Uterine smooth muscle cell (primary cell): ENCODE measurements around the gene NLRP14. TPM values are rescaled to one million over a fixed set of nuclear protein-coding genes. Genes with fewer than 3 reads are reported as not detected.

Source experiments
- total RNA-seq: library from RNA; depleted of rRNA; stranded (reverse); fragments of >200 nt; gene quantifications from 2 replicates; pipeline ENCODE4 v1.2.3, GENCODE V29; 2014

NLRP14 gene
- 0.50 and 0.66 TPM in 2 replicates for total RNA-seq

GRCh38 chr11:7020183-7020917 is at the start of gene NLRP14, which contains the start of gene ZNF214:
Gene NLRP14, plus strand, starts transcription at chr11:7020479. Its CDS starts 18,108 bp downstream, at chr11:7038587.
Gene ZNF214, minus strand, starts transcription at chr11:7020346. Its CDS starts 17,511 bp downstream, at chr11:7002835.

GRCh38 chr11:7088921-7089320 is 68.6 kb downstream of the NLRP14 start, which contains the start of gene RBMXL2:
Gene RBMXL2, plus strand, starts transcription at chr11:7088998. Its CDS starts 123 bp downstream, at chr11:7089121.

Other genes with a start within 250 kb of the NLRP14 start
- 0.12 and 0.55 TPM in 2 replicates for gene OR2AG2, start 248.5 kb upstream of the NLRP14 start, total RNA-seq
- not detected in 2 replicates for gene OR2AG1, start 237.5 kb upstream of the NLRP14 start, total RNA-seq
- gene OR6A2, start 220.8 kb upstream of the NLRP14 start, total RNA-seq, result 0.37 and 0.55 TPM in 2 replicates
- gene OR10A5, start 174.8 kb upstream of the NLRP14 start, total RNA-seq, result not detected in 2 replicates
- not detected in 2 replicates for gene OR10A2, start 157.4 kb upstream of the NLRP14 start, total RNA-seq
- not detected in 2 replicates for gene OR10A4, start 143.9 kb upstream of the NLRP14 start, total RNA-seq
- 0.50 and 1.5 TPM in 2 replicates for gene OR2D2, start 128.0 kb upstream of the NLRP14 start, total RNA-seq
- gene OR2D3, start 99.5 kb upstream of the NLRP14 start, total RNA-seq, result not detected in 2 replicates
- 10.4 and 10.6 TPM in 2 replicates for gene ZNF215, start 94.1 kb upstream of the NLRP14 start, total RNA-seq
- 5.6 and 7.0 TPM in 2 replicates for gene ZNF214, start 133 bp upstream of the NLRP14 start, total RNA-seq
- 0.11 and 0.25 TPM in 2 replicates for gene RBMXL2, start 68.5 kb downstream of the NLRP14 start, total RNA-seq
- gene SYT9, start 231.4 kb downstream of the NLRP14 start, total RNA-seq, result 0.25 and 0.66 TPM in 2 replicates